HG02943 (cell line): ENCODE data around the gene SIRPB1.
"Not testable (repeated sequence)": the region's sequence is repeated elsewhere in the genome, so short reads cannot be mapped to it uniquely, and the experiment has no call there.

Source experiments
- ATAC-seq: cut with Tn5 transposase; IDR thresholded peaks from one replicate; pipeline ENCODE4 v1.9.1; 2021; ENCODE audit warnings: mild to moderate bottlenecking, low read depth, moderate library complexity; ENCODE audit not compliant: unreplicated experiment

The SIRPB1 gene

DNA sequence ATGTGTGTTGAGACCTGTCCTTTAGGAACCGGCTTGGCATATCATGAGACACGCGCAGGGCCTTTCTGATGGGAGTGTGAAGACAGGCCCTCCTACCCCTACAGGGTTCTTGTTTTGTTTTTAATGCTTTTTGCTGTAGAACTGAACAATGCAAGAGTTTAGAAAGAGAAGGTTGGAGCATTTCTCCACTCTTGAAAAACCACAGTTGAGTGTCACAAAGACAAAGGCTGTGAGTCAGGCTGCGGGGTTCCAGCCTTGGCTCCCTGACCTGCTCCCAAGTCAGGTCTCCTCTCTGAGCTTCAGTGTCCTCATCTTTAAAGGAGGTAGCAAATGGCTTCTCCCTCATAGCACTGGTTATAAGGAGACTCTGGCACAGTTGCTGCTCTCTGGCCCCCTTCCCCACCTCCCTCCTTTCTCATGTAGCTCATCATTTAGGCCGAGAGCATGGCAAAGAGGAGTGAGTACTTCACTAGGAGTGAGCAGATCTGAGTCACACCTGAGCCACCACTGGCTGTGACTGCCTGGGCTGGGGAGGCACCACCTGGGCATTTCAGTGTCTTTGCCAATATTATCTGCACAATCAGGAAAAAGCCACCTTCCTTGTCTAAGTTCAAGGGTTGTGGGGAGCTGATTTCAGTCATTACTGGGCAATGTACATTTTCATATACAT lies 11.0 kb downstream of the SIRPB1 start:
- not testable (repeated sequence) for ATAC-seq

DNA sequence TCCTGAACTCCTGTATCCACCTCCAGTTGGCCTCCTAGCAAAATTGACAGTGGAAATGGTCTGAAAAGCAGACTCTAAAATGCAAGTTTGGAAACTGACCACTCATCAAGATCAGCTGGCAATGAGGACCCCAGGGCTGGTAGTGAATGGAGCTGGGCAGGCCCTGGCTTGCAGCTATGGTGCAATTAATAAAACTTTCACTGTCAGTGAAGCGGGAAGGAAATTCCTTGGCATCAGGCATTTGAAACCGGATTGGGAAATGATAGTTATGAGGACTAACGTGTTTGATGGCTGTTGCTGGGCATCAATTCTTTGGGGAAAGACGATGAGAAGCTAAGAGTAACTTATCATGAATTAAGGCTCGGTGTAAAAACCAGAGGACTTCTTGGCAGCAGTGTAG lies 19.1 kb downstream of the SIRPB1 start:
- ATAC-seq, result no peak

DNA sequence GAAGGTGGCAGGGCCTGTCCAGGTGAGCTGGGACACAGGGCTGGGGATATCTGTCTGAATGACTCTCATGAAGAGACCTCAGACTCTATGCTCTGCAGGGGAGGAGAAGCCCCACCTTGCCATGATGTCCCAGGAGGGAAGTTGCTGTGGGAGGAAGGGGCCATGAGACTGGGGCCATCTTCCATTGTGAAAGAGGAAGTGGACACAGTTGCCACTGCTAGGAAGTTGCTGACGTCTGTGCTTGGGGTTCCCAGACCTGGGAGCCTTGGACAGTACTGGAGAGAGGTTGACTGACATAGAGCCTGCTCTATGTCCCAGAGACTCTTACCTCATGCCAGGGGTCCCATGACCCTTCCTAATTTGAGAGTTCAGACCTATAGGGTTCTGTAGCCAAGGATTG lies 24.5 kb downstream of the SIRPB1 start:
- no peak for ATAC-seq

DNA sequence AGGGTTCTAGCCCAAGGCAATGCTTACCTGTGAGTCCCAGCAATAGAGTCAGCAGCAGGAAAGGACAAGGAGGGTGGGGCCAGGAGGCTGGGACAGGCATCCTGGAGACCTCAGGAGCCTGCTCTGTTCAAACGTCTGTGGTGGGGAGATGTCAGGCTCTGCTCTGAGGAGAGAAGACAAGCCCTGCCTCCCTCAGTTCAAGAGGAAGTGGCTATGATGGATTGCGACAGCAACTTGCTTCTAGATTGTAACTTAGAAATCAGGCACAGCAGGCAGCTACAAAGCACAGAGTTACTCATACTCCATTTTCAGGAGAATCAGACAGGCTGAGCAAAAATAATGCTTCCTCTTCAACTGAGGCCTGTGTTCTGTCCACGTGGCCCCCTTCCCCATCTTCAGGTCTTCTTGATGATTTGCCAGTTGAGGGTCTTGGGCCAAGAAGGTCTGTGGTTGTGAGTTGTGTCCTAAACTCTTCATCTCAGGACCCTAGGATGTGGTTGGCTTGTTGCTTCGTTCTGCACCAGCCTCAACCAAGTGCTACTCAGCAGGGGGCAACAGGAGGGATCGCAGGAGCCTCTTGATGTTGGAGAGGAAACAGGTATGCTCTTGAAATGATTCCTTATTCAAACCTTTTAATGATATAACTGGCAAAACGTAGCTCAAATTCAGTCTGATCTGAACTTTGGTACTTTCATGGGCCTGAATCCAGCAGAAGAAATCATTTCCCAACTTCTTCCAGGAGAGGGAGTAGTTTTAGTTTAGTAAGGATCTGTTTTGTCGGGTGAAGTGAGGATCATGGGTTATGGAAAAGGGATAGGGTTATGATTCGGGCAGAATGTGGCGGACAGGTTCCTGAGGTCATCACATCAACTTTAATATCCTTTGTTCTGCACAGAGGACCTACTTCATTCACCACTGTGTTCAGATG lies 31.0 kb downstream of the SIRPB1 start:
- no peak for ATAC-seq

DNA sequence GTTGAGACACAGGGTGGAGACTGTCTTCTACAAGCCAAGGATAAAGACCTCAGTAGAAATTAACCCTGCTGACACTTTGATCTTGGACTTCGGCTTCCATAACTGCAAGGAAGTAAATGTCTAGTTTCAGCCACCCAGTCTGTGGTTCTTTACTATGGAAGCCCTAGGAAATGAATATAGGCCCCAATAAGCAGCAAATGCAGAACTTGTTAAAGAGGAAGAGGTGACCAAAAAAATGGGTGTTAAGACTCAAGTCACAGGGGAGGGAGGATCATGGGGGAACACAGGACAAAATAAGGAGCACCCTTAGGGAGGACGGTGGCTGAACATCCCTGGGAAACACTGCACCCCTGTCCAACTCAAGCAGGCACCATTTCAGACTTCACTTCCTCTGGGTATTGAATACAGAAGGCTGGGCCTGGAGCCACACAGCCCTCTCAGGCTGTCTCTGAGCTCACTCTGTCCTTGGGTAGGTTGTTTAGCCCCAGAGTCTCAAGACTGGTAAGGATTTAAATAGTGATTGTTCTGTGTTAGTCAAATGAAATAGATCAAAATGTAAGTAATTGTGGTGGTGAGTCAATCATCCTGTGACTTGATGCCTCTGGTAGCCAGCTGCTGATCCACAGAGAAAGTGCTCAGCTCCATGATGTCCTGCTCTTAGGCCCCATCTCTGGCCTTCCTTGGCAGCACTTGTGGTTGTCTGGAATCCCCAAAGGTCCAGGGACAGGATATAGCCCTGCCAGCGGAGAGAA lies 31.9 kb downstream of the SIRPB1 start:
- ATAC-seq, result no peak

DNA sequence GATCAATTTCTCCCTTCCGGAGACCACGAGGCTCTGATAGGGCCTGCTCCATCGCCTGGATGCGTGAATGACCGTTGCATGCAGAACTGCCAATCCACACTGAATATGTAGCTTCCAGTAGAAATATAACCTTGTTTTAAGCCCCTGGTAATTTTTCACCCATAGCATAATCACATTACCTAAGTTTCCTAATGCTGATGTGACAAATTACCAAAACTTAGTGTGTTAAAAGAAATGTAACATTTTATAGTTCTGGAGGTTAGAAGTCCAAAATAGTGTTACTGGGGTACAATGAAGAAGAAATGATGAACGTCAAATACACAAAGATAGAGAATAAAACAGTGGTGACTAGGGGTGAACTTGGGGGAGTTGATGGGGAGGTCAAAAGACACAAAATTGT lies 40.3 kb downstream of the SIRPB1 start:
- no peak for ATAC-seq

DNA sequence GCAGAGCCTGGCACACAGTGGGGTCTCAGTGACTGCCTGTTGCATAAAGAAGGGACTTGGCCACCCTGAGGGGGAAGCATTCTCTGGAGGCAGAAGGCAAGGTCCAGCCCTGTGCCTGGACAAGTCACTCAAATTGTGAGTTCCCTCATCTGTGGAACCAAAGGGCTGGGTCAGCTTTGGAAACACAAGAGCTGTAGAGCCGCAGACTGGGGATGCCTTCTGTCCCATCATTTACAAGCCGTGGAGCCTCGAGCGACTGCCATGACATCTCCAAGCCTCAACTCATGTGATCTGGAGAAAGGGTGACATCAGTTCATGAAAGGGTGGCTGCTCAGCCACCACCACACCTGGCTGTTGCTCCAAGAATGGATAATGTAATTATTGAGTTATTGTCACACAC lies 41.9 kb downstream of the SIRPB1 start:
- no peak for ATAC-seq

DNA sequence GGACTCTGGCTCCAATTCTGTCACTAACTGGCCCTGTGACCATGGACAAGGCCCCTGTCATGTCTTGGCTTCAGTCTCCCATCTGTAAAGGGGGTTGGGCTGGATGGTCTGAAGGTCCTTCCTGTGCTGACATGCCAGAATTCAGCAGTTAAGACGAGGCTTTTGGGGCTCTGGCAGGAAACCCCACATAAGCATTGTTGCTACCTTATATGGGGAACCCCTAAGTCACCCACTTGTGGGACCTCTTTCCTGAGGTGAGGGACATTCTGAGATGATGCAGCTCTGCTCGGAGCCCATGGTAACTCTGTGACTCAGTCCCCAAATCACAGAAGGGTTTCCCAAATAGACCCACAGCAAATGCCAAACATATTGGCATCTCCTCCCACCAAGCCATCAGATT lies 42.5 kb downstream of the SIRPB1 start:
- not testable (repeated sequence) for ATAC-seq

DNA sequence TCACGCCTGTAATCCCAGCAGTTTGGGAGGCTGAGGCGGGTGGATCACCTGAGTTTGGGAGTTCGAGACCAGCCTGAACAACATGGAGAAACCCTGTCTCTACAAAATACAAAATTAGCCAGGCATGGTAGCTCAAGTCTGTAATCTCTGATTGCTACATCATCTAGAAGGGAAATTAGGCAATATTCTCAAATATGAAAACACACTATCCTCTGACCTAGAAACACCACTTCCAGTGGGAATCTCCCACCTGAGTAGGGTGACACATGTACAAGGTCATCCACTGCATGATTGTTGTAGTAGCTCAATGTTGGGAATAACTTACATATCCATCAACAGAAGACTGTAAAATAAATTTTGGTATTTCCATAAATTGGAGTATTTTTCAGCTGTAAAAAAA lies 43.2 kb downstream of the SIRPB1 start:
- no peak for ATAC-seq

DNA sequence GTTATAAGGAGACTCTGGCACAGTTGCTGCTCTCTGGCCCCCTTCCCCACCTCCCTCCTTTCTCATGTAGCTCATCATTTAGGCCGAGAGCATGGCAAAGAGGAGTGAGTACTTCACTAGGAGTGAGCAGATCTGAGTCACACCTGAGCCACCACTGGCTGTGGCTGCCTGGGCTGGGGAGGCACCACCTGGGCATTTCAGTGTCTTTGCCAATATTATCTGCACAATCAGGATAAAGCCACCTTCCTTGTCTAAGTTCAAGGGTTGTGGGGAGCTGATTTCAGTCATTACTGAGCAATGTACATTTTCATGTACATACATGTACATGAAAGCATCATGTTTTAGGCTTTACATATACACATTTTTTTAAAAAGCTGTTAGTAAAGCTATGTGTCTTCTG lies 43.8 kb downstream of the SIRPB1 start:
- not testable (repeated sequence) for ATAC-seq

DNA sequence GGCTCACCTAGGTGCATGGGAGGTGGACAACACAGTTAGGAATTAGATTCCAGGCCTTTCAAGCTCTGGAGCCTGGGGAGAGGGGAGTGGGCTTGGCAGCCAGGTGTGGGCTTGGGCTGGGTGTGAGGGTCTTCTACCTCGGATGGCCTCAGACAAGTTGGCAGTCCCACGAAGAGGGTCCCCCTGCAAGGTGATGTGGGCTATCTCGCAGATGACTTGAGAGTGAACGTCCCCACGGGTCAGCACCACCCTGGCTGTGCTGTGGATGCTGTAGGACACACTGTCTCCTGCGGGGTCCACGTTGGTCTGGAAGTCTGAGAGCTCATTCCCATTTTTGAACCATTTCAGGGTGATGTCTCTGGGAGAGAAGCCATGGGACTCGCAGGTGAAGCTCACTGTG lies 48.2 kb downstream of the SIRPB1 start:
- not testable (repeated sequence) for ATAC-seq
